Measurements from ENCODE around the gene NETO1. TPM values are rescaled to one million over a fixed set of nuclear protein-coding genes. Genes with fewer than 3 reads are reported as not detected.

The NETO1 gene
- total RNA-seq, 2 experiments from 2014 or later = not detected

DNA sequence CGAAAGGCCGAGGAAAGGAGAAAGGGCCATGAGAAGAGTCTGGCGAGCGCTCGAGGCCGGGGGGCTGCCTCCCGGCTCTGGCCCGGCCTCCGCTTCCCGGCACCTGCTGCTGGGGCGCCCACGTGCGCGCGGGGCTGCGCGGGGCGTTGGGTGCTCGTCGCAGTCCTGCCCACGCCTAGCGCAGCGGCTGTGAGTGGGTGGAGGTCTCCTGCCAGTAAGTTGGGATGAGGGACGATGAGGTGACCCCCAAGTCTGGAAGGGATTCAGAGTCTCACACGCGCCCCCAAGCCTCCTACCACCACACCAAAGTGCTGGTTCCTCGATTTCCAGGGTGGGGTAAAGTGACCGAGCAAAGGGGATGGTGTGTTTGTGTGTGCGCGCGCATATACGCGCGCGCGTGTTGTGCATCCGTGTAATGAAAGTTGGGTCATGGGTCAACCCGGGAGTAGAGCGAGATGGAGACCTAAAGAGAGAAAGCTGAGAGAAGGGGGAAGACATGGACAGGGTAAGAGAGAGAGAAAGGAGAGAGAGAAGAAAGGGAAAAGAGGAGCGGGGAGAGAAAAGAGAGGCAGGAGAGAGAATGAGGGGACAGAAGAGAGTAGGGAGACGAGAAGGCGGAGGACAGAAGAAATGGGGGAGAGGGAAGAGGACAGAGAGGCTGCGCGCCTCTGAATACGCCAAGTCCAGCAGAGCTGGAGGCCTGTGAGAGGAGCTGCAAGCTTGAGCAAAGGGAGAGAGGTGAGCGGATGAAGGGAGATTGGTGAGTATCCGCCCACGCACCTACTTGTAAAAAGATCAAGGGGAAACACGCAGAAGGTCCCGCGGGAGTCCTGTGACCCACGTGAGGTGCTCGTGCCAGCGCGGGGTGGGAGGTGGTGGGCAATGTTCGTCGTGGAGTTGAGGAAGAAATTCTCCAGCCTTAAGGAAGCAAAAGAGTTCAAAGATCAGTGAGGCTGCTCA, 1.7 kb upstream of the NETO1 start:
- H3K4me3 Mint-ChIP-seq = no peak overlapping the region
- intact Hi-C loops (cut with micrococcal nuclease) = no loop called here
- peaks cover 28% of the 10 kb centered on the region for H3K27me3 Mint-ChIP-seq
- no peak for TF ChIP-seq CTCF (IDR thresholded peaks at IDR 0.05)
- CTCF ChIA-PET = interaction anchor here (0.6 kb wide), 1 partner anchor 77 kb away, joined by 3 read pairs; no protein-coding TSS in a partner anchor
- POLR2A ChIA-PET = no interaction called here
- peaks cover 3% of the 10 kb centered on the region for H3K9me3 Mint-ChIP-seq
- H3K36me3 Mint-ChIP-seq (ENCODE audit: low read depth) = no peaks in the 10 kb centered on the region
- ATAC-seq (no peak), DNase-seq (no peak)
- H3K4me1 Mint-ChIP-seq (ENCODE audit: low read depth) = peaks cover 5% of the 10 kb centered on the region
- no peak overlapping the region for H3K27ac Mint-ChIP-seq

- peaks cover 28% of the 10 kb centered on the region for H3K27me3 Mint-ChIP-seq
- no peaks in the 10 kb centered on the region for H3K36me3 Mint-ChIP-seq (ENCODE audit: low read depth)
- no peak overlapping the region for H3K4me3 Mint-ChIP-seq
- ATAC-seq (no peak), DNase-seq (no peak)
- no peak for TF ChIP-seq CTCF (IDR thresholded peaks at IDR 0.05)
- ChIA-PET POLR2A (no interaction called here), CTCF (interaction anchor here (0.6 kb wide), 1 partner anchor 78 kb away, joined by 3 read pairs; no protein-coding TSS in a partner anchor)
- peaks cover 5% of the 10 kb centered on the region for H3K4me1 Mint-ChIP-seq (ENCODE audit: low read depth)
- H3K27ac Mint-ChIP-seq = no peak overlapping the region
- peaks cover 3% of the 10 kb centered on the region for H3K9me3 Mint-ChIP-seq
- intact Hi-C loops (cut with micrococcal nuclease) = no loop called here
These were observed 918 bp upstream of the NETO1 start for GRCh38 chr18:72868585-72869225.

GRCh38 chr18:72866901-72867745, 664 bp downstream of the NETO1 start:
- ChIA-PET POLR2A (no interaction called here), CTCF (no interaction called here)
- no peak for TF ChIP-seq CTCF (IDR thresholded peaks at IDR 0.05)
- H3K4me1 Mint-ChIP-seq (ENCODE audit: low read depth) = peaks cover 5% of the 10 kb centered on the region
- no peak overlapping the region for H3K27ac Mint-ChIP-seq
- H3K36me3 Mint-ChIP-seq (ENCODE audit: low read depth) = no peaks in the 10 kb centered on the region
- peaks cover 28% of the 10 kb centered on the region for H3K27me3 Mint-ChIP-seq
- ATAC-seq = no peak
- DNase-seq = no peak
- peaks cover 3% of the 10 kb centered on the region for H3K9me3 Mint-ChIP-seq
- H3K4me3 Mint-ChIP-seq = no peak overlapping the region
- intact Hi-C loops (cut with micrococcal nuclease) = no loop called here

DNA sequence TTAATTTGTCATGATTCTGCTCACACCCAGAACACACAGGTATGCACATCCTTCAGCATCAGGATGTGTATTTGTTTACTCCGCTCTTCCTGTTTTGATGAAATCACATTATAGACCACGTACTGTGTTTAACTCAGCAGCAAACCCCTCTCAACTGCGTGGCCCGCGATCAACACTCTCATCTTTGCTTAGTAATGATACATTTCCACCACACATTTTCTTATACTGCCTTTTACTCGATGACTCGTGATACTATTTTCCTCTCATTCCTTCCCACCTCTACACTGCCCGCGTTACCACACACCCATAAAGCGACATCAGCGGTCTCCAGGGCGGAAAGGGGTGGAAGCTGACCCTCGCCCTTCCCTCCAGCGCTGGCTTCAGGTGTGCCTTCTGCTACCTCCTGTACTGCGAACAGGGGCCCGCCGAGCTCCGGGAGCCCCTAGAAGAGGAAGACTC, 1.3 kb downstream of the NETO1 start:
- POLR2A ChIA-PET = no interaction called here
- H3K4me3 Mint-ChIP-seq = no peak overlapping the region

More for the DNA sequence above, 1.3 kb downstream of the NETO1 start:
- CTCF ChIA-PET = no interaction called here
- intact Hi-C loops (cut with micrococcal nuclease) = no loop called here
- Mint-ChIP-seq H3K4me1 (ENCODE audit: low read depth) (peaks cover 5% of the 10 kb centered on the region), H3K27ac (no peak overlapping the region), H3K36me3 (ENCODE audit: low read depth) (no peaks in the 10 kb centered on the region), H3K9me3 (peaks cover 3% of the 10 kb centered on the region), H3K27me3 (peaks cover 28% of the 10 kb centered on the region)
- DNase-seq (no peak), ATAC-seq (no peak)
- TF ChIP-seq CTCF (IDR thresholded peaks at IDR 0.05) = no peak

Data from activated CD8-positive, alpha-beta T cell treated with anti-CD3 and anti-CD28 coated beads for 36 hours (primary cell).